K562 (cell line): Measurements from ENCODE around the gene ATP1A3. TPM values are rescaled to one million over a fixed set of nuclear protein-coding genes. Genes with fewer than 3 reads are reported as not detected.

Experiments
- CREB3L1 ChIP-seq: fragments of 450-650 bp; IDR thresholded peaks from 2 replicates; pipeline ENCODE4 v1.6.1; 2014; ENCODE audit warnings: low read depth, mild to moderate bottlenecking, moderate library complexity, borderline replicate concordance
- CTCFL ChIP-seq: IDR thresholded peaks from 2 replicates; pipeline ENCODE4 v1.6.1; 2011; ENCODE audit warnings: borderline replicate concordance, low read depth, mild to moderate bottlenecking, moderate library complexity, low read length; ENCODE audit not compliant: insufficient read depth, poor library complexity, severe bottlenecking
- GTF2A2 ChIP-seq: IDR thresholded peaks from 2 replicates; pipeline ENCODE4 v1.6.1; 2016; ENCODE audit warnings: mild to moderate bottlenecking, missing genetic modification characterization, missing compliant biosample characterization
- HDAC6 ChIP-seq: IDR thresholded peaks from 2 replicates; pipeline ENCODE4 v1.6.1; 2012; ENCODE audit warnings: low read depth, mild to moderate bottlenecking, control low read depth, inconsistent platforms, low read length, moderate library complexity
- HNRNPK ChIP-seq: fragments of 200-400 bp; formaldehyde crosslinking; IDR thresholded peaks from one replicate; pipeline ENCODE4 v1.6.1; 2018; ENCODE audit warnings: mild to moderate bottlenecking, low read depth, low read length; ENCODE audit not compliant: poor library complexity, severe bottlenecking
- L3MBTL2 ChIP-seq: fragments of 450-650 bp; IDR thresholded peaks from 2 replicates; pipeline ENCODE4 v1.6.1; 2016; ENCODE audit warnings: mild to moderate bottlenecking, moderate library complexity
- MAFF ChIP-seq: IDR thresholded peaks from 2 replicates; pipeline ENCODE4 v1.6.1; 2012; ENCODE audit warnings: low read length, improper control_type of control experiment
- MEIS2 ChIP-seq: fragments of 450-650 bp; IDR thresholded peaks from 2 replicates; pipeline ENCODE4 v1.6.1; 2014; ENCODE audit warnings: mild to moderate bottlenecking; ENCODE audit not compliant: partially characterized antibody
- NELFE ChIP-seq: IDR thresholded peaks from 2 replicates; pipeline ENCODE4 v1.6.1; 2011; ENCODE audit warnings: mild to moderate bottlenecking; ENCODE audit not compliant: insufficient read depth, insufficient read length
- NFIC ChIP-seq: fragments of 450-650 bp; IDR thresholded peaks from 2 replicates; pipeline ENCODE4 v1.6.1; 2017; ENCODE audit warnings: mild to moderate bottlenecking, inconsistent platforms
- NR3C1 ChIP-seq: sonication (generic); formaldehyde crosslinking; IDR thresholded peaks from 2 replicates; pipeline ENCODE4 v1.8.1; 2022; ENCODE audit warnings: missing genetic modification reagents
- POLR2AphosphoS2 ChIP-seq: IDR thresholded peaks from 2 replicates; pipeline ENCODE4 v1.6.1; 2012; ENCODE audit warnings: low read length, improper control_type of control experiment
- PRMT5 ChIP-seq: sonication (generic); formaldehyde crosslinking; IDR thresholded peaks from 2 replicates; pipeline ENCODE4 v1.5.0; 2020; ENCODE audit warnings: missing genetic modification reagents
- RBM15 ChIP-seq: fragments of 200-400 bp; formaldehyde crosslinking; IDR thresholded peaks from 2 replicates; pipeline ENCODE4 v1.6.1; 2018; ENCODE audit warnings: mild to moderate bottlenecking, low read length, moderate library complexity; ENCODE audit not compliant: insufficient read depth
- SMAD4 ChIP-seq: fragments of 250-450 bp; sonication (Bioruptor Pico); conservative IDR thresholded peaks from 2 replicates; pipeline ENCODE4 v1.8.0; 2021; ENCODE audit warnings: inconsistent platforms, mild to moderate bottlenecking, moderate library complexity
- UBTF ChIP-seq, 2 experiments: IDR thresholded peaks; 2 replicates each; pipeline ENCODE4 v1.6.1; 2012; ENCODE audit warnings: improper control_type of control experiment in 2 of 2, low read depth in 2 of 2, low read length in 2 of 2, borderline replicate concordance in 1 of 2
- ZKSCAN3 ChIP-seq: fragments of 250-450 bp; sonication (Bioruptor Pico); IDR thresholded peaks from 2 replicates; pipeline ENCODE4 v1.4.0; 2020
- ZNF165 ChIP-seq: fragments of 250-450 bp; sonication (Bioruptor Pico); IDR thresholded peaks from 2 replicates; pipeline ENCODE4 v1.4.0; 2020; ENCODE audit warnings: borderline replicate concordance
- ZNF174 ChIP-seq: fragments of 250-450 bp; sonication (Bioruptor Pico); IDR thresholded peaks from 2 replicates; pipeline ENCODE4 v1.4.0; 2020; ENCODE audit warnings: mild to moderate bottlenecking
- ZNF24 ChIP-seq: fragments of 450-650 bp; IDR thresholded peaks from 2 replicates; pipeline ENCODE4 v1.6.1; 2016
- ZNF253 ChIP-seq: fragments of 250-450 bp; sonication (Bioruptor Pico); conservative IDR thresholded peaks from 2 replicates; pipeline ENCODE4 v1.6.1; 2021; ENCODE audit warnings: mild to moderate bottlenecking
- ZNF354B ChIP-seq: fragments of 250-450 bp; sonication (Bioruptor Pico); IDR thresholded peaks from 2 replicates; pipeline ENCODE4 v1.4.0; 2020
- polyA plus RNA-seq, 8 experiments: library from polyadenylated mRNA; depleted of rRNA in 4 of 8; stranded (reverse) in 5 of 8; unstranded in 3 of 8; fragments of >200 nt; fragmentation: Nextera tagmentation in 2 of 8; fragmentation: Illumina TruSeq in 1 of 8; extraction: Ambion mirVana in 2 of 8; extraction: Trizol in 1 of 8; gene quantifications; 2 replicates each; pipeline versions ENCODE4 v1.2.1 to v1.2.3, GENCODE V29; 2011 to 2014; ENCODE audit warnings: inconsistent platforms in 1 of 8, missing spikeins in 1 of 8
- total RNA-seq, 7 experiments: library from RNA; depleted of rRNA in 6 of 7; stranded (reverse); fragments of >200 nt in 6 of 7; fragmentation: Illumina TruSeq in 2 of 7; extraction: Trizol in 2 of 7; gene quantifications; 2 replicates each; pipeline versions ENCODE4 v1.2.1 to v1.2.3, GENCODE V29; 2011 to 2021; ENCODE audit warnings: low replicate concordance in 1 of 7

Gene ATP1A3
- total and polyA plus RNA-seq, 9 of the 15 experiments (the other 6 are each of a cell fraction or from before 2014, with no cell fraction given): 0.03 to 1.0 (median 0.17) TPM; not detected in 3

GRCh38 chr19:41997121-41997850 is 3.3 kb upstream of the ATP1A3 start (continued):
- TF ChIP-seq POLR2AphosphoS2 (no peak), ZNF174 (CRISPR knock-in tag) (no peak), ZNF354B (CRISPR knock-in tag) (no peak), HNRNPK (no peak), MEIS2 (no peak), ZNF24 (no peak), UBTF (IDR thresholded peaks at IDR 0.05; ENCODE audit: borderline replicate concordance in 1 of 2, low read depth in 2 of 2, low read length in 2 of 2) (0 out of 4 replicates have a peak, but pooled peaks of 1 of the 2 experiments have one; percentile 46), L3MBTL2 (no peak), ZNF165 (no peak), MAFF (no peak), ZNF253 (CRISPR knock-in tag) (no peak), SMAD4 (CRISPR knock-in tag) (no peak), ZKSCAN3 (CRISPR knock-in tag) (no peak), NFIC (no peak), GTF2A2 (tag) (no peak), RBM15 (no peak), CTCFL (no peak), NELFE (no peak), NR3C1 (0 out of 2 replicates have a peak, but pooled peaks have one; percentile 56), HDAC6 (no peak), PRMT5 (no peak), CREB3L1 (no peak)
